IPS-18c (cell line): ENCODE measurements around the gene ITGB7.

ENCODE experiments used
- H3K4me3 ChIP-seq: 2 replicates; pipeline ENCODE4 v1.7.0; 2013; ENCODE audit warnings: low read depth, mild to moderate bottlenecking, low read length, moderate library complexity; ENCODE audit not compliant: insufficient read depth
- H3K9me3 ChIP-seq: one replicate; pipeline ENCODE4 v1.6.1; 2013; ENCODE audit warnings: mild to moderate bottlenecking, low read length, moderate library complexity; ENCODE audit not compliant: control insufficient read depth, insufficient read depth

ITGB7 gene

DNA sequence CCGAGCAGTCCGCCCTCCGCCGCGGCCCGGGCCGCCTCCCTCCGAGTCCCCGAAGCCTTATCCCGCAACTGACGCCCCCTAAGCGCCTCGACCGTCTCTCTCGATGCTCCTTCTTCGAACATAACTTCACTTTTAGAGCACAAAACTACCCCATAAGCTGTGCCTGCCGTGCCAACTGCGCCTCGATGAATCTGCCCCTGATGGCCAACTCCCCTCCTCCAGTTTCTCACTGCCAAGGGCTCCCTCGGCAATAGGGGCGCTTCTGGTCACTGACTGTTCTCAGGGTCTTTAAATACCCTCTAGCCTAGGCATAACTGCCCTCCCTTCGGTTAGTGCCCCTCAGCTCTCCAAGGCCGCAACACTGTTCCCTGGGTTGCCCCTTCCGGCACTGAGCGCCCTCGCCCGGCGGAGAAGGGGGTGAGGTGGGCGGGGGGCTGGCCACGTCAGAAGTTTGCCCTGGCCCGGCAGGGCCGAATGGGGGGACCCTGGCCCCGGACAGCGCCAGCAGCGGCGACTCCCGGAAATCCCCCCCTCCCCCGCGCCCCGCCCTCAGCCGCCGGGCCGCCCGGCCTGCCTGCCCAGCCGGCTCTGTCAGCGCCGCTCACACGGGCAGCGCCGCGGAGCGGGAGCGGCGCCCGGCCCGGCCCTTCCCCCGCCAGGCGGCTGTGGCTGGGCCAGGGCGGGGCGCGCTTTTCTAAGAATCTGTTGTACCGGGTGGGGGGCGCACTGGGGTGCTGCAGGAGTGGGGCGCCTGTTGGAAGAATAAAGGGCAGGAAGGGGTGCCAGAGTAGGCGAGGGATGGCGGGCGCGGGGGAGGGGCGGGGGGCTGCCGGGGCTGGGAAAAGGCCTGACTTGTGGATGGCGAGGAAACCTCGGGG, 14.4 kb upstream of the ITGB7 start:
- H3K4me3 ChIP-seq = peak overlapping the region; percentile 76
- no peaks in the 10 kb centered on the region for H3K9me3 ChIP-seq

DNA sequence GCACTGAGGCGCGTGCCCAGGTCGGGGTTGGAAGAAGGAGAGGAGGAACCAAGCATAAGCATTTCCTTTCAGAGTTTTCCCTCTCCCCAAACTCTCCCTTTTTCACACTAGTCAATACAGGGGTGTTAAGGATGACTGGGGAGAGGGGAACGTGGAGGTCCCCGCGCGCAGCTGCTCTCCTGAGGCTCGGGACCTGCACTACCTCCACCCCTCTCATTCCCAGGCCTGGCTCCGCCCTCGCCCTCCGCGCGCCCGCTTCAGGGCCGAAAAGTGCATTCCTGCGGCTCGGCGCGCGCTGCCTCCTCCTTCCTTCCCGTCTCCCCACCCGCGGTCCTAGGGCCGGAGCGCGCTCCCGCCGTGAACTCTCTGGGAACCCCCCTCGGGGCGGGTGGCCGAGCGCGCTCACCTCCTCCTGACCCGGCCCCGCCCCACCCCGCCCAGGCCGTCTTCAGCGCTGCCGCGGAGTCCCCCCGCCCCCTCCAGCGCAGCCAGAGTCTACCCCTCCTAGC, 13.7 kb upstream of the ITGB7 start:
- Histone ChIP-seq H3K9me3 (no peaks in the 10 kb centered on the region), H3K4me3 (peak overlapping the region; percentile 86)

GRCh38 chr12:53219956-53220693, 13.1 kb upstream of the ITGB7 start:
- H3K4me3 ChIP-seq = peak overlapping the region; percentile 86
- H3K9me3 ChIP-seq = no peaks in the 10 kb centered on the region

DNA sequence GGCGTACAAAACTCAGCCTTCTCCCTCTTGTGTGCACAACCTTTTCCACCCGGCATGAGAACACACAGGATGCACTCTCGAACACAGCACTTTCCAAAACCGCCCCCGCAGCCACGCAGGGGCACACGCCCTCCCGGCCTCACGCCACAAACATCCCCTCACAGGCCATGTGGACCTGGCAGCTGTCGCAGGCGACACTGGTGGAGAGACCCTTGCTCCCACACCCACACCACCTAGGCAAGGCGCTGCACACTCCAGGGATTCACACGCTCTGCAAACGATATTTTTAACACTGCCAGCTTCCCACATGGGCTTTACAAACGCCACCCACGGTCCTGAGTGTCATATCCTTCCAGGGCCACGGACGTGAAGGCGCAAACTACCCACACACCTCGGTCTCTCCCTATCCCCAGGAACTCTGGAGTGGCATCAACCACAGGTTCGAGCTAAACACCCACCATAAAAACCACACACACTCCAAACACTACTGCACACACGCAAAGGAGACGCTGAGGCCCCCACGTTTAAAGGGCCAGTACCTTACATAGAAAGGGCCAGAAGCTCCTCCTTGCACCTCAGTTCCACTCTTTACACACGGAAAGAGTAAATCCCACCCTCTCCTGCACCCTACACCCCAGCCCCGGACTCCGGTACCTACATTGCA, 12.4 kb upstream of the ITGB7 start:
- Histone ChIP-seq H3K9me3 (no peaks in the 10 kb centered on the region), H3K4me3 (peak overlapping the region; percentile 86)

DNA sequence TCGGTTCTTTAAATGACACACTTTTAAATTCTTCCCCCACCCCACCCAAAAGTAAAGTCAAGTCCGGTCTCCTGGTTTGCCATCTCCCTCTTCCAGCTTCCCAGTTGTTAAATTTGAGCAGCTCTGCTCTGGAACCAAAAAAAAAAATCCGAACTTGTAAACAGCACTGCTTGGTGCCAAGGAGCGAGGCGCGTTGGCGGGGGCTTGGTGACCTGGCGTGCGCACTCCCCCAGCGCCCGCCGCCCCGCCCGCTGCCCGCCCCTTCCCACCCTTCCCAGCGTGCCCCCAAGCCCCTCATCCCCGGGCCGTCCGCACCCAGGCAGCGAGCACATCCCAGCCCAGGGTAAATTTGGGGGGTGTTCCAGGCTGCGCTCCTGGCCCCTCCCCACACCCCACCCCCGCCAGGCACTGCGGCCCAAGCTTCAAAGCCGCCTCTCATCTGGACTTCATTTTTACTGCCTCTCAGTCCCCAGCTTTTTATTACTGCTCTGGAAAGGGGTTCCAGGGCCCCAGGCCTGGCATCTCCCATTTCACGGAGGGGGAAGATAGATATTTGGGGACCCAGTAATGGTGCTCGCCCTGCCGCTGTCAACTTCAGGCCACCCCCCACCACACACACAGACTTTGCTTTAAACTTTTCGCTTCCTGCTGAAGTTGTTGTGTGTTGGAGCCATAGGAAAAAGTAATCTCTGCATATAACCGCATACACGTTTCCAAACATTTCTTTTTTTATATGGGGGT, 11.7 kb upstream of the ITGB7 start:
- H3K9me3 ChIP-seq = no peaks in the 10 kb centered on the region
- H3K4me3 ChIP-seq = peak overlapping the region; percentile 86

- Histone ChIP-seq H3K9me3 (no peaks in the 10 kb centered on the region), H3K4me3 (peak overlapping the region; percentile 86)
Observed at GRCh38 chr12:53217931-53218307, 10.9 kb upstream of the ITGB7 start.

DNA sequence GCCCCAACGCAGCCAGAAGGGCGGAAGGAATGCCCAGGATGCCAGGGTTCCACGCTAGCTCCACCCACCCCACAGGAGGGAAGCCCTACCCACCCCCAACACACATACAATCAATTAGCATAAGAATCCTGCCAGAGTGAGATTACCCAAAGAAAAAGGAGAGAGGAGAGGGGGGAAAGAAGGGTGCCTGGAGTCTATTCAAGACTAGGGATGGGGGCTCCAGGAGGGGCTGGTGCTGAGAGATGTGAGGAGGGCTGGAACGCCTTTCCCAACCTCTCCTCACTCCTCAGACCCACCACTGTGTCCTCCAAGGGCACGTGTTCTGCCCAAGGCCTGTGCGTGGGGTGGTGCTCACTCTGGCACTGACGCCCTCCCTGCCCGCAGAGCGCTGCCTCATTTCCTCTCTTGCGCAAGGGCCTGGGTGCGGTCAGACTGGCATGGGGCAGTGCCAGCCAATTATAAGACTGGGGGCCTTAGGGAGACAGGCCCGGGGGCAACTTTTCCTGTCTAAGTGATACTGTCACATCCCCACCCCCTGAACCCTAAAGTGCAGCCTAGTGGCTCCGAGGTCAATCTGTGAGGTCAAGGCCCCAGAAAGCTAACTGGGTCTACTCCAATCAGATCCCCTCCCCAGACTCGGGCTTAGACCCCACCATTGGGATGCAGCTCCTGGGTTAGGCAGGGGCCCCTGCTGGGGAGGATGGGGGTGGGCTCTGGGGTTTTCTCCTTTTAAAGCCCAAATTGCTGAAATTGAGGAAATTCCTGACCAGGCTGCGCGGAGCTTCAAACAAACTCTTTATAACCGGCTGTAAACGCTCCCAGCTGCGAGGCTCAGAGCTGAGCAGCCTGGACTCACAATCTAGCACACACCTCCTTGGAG, 10.2 kb upstream of the ITGB7 start:
- Histone ChIP-seq H3K9me3 (no peaks in the 10 kb centered on the region), H3K4me3 (peak overlapping the region; percentile 86)

DNA sequence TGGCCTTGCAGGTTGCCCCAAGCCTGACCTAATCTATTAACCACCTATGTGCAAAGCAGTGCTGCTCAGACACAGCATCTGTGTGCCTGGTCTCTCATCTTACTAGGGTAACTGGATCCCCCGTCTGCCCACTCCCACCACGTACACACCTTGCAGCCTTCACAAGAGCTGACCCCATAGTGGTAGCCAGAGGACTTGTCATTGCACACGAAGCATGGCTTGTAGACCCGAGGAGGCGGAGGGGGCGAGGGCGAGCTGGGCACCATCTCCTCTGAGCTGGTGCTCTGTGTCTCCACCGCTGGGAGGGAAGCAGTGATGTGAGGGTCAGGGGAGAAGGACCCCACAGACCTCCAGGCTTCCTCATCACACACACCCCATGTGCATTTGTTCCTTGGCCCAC, 8.4 kb upstream of the ITGB7 start:
- Histone ChIP-seq H3K4me3 (no peak overlapping the region), H3K9me3 (no peaks in the 10 kb centered on the region)

DNA sequence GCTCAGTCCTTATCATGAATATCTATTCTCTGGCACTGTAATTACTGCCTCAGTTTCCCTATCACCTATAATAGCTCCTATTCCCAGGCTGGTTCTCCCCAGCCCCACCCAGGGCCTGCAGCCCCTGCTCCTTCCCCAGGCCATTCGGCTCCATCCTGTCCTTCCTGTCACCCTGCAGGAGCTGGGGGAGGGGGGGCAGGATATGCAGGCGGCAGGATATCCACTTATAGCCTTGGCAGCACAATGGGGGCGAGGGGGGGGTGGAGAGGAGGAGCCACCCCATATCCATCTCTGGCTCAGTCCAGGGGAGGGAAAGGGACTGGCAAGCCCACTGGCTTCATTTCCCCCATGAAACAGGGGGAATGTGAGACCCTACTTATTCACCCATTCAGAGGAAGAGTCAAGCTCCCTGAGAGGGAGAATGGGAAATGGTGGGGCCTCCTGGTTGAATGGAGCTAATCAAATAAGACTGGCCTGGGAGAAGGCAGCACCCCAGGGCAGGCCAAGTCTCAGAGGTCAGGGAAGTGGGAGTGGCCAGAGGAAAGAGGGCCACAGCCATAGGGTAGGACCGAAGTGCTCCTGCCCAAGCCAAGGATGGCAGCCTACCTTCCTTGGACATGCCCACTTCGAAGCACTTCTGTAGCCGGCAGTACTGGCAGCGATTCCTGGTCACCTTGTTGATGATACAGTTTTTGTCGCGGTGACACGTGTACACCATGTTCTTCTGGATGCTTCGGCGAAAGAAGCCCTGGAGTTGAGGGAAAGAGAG, 7.8 kb upstream of the ITGB7 start:
- Histone ChIP-seq H3K9me3 (no peaks in the 10 kb centered on the region), H3K4me3 (no peak overlapping the region)

DNA sequence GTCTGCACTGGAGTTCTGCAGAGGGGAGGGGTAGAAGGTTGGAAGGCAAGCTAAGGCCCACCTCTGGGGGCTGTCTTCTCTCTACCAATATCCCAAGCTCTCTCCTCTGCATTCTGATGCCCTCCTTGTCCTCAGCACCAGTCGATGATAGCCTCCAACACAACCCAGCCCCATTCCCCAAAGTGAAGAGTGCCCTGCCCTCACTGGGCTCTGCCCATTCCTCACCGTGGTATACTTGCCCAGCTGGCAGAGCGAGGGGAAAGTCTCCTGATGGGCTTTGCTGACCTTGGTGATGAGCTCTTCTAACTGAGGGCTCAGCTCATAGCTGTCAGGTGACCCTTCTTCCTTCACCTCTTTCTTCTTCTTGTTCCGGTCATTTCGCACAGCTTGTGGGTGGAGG, 7.2 kb upstream of the ITGB7 start:
- Histone ChIP-seq H3K4me3 (no peak overlapping the region), H3K9me3 (no peaks in the 10 kb centered on the region)

DNA sequence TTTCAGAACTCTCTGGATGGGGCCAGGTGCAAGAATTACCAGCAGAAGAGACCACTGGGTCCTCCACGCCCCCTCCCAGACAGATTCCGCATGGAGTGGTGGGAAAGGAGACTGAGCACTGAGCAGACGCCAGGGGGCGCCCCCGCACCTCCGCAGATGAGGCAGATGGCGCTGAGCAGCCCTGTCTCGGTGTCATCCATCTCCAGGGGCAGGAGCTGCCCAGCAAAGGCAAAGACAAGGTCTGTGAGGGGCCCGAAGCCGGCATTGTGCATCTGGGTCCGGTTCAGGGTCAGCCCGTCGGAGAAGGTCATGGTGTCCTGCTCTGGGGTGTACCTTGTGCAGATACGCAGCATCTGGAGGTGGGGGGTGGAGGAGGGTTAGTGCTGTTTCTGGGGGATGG, 6.3 kb upstream of the ITGB7 start:
- H3K4me3 ChIP-seq = no peak overlapping the region

GRCh38 chr12:53212931-53213330, 5.9 kb upstream of the ITGB7 start:
- H3K9me3 ChIP-seq = no peaks in the 10 kb centered on the region

More for the DNA sequence above, 6.3 kb upstream of the ITGB7 start:
- no peaks in the 10 kb centered on the region for H3K9me3 ChIP-seq

DNA sequence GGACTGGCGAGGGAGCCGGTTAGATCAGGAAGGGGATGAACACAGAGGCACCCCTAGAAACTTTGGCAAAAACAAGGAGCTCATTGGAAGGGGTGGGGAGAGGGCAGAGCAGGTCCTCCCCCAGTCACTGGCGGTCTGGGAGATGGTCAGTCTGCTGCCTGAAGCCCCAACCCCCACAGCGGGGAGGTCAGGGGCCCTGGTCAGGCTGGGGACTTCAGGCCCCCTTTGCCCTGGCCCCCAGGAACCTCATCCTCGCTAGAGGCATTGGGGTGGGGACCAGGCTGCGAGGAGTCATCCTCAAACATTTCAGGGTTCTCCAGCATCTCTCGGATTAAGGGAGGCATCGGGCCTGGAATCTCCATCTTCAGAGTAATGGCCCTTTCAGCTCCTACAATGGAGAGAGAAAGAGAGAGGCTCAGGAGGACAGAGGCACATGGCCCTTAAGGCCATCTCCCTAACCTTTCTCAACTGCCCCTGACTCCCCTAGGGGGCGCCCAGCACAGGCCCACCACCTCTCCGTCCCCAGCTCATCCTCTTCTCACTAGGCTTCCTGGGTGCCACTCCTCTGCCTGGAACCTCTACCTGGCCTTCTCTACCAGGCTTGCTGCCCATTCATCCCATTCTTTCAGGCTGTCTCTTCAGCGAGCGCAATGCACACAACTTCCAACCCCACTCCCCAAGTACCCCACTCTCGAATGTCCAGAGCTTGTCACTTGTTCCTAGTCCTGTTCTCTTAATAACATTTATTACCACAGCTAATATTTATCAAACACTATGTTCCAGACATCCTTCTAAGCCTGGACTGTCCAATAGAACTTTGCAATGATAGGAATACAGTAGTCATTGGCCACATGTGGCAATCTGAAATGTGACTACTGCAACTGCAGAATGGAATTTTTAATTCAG, 4.7 kb upstream of the ITGB7 start:
- H3K9me3 ChIP-seq = no peaks in the 10 kb centered on the region
- no peak overlapping the region for H3K4me3 ChIP-seq

More at GRCh38 chr12:53212931-53213330, 5.9 kb upstream of the ITGB7 start:
- H3K4me3 ChIP-seq = no peak overlapping the region

DNA sequence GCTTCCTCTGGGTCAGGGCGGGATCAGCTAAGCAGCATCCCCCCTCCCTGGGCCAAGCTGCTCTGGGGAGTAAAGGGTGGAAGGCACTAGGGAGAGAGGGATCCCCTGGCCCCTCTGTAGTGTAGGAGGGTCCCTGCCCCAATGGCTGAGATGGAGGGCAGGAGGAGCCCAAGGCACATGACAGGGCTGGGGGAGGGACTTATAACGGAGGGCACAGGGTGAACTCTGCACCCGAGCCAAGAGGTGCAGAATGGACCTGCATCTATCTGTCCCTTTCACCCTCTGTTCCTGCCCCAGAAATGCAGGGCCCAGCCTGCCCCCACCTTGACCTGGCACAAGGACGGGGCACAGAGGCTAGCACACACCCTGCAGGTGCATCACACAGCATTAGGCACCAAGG, 3.8 kb upstream of the ITGB7 start:
- Histone ChIP-seq H3K4me3 (no peak overlapping the region), H3K9me3 (no peaks in the 10 kb centered on the region)
